Frontal cortex (tissue), 4 donors: ENCODE data around the gene CWH43. TPM values are rescaled to one million over a fixed set of nuclear protein-coding genes. Genes with fewer than 3 reads are reported as not detected.
"Not testable (repeated sequence)": the region's sequence is repeated elsewhere in the genome, so short reads cannot be mapped to it uniquely, and the experiment has no call there.

Experiments
- DNase-seq, 2 donors: peaks; one replicate each; pipeline ENCODE4 v3.0.0; 2012; ENCODE audit warnings: low spot score in 2 of 2
- FAIRE-seq: peaks from 2 replicates; lab custom pipeline; 2012; peaks lifted over from hg19 to GRCh38; lab: Jason Lieb, UNC
- total RNA-seq: library from RNA; depleted of rRNA; stranded (reverse); fragments of >200 nt; gene quantifications from one replicate; pipeline ENCODE4 v1.2.3, GENCODE V29; 2014
- donor health status: control.
- donor health status: control.
- donor health status: control.

CWH43 gene
- total RNA-seq, 1 donor from 2014 or later, result not detected

- not testable (repeated sequence) for DNase-seq, FAIRE-seq
Observed at GRCh38 chr4:49091883-49092282, 105.8 kb downstream of the CWH43 start.

- not testable (repeated sequence) for DNase-seq, FAIRE-seq
Observed at GRCh38 chr4:49092608-49093135, 106.6 kb downstream of the CWH43 start.

- FAIRE-seq, DNase-seq: not testable (repeated sequence)
Observed at GRCh38 chr4:49096215-49096614, 110.1 kb downstream of the CWH43 start.

- not testable (repeated sequence) for DNase-seq, FAIRE-seq
Observed at GRCh38 chr4:49096627-49097026, 110.6 kb downstream of the CWH43 start.

GRCh38 chr4:49097071-49097470, 111.0 kb downstream of the CWH43 start:
- DNase-seq, FAIRE-seq: not testable (repeated sequence)

GRCh38 chr4:49097505-49097904, 111.4 kb downstream of the CWH43 start:
- not testable (repeated sequence) for DNase-seq, FAIRE-seq

- not testable (repeated sequence) for FAIRE-seq, DNase-seq
Observed at GRCh38 chr4:49098034-49098759, 112.1 kb downstream of the CWH43 start.

- not testable (repeated sequence) for DNase-seq, FAIRE-seq
Observed at GRCh38 chr4:49099831-49100444, 113.9 kb downstream of the CWH43 start.

- not testable (repeated sequence) for DNase-seq, FAIRE-seq
Observed at GRCh38 chr4:49102344-49102898, 116.3 kb downstream of the CWH43 start.

- not testable (repeated sequence) for FAIRE-seq, DNase-seq
Observed at GRCh38 chr4:49103436-49104136, 117.5 kb downstream of the CWH43 start.

- not testable (repeated sequence) for FAIRE-seq, DNase-seq
Observed at GRCh38 chr4:49104231-49104930, 118.3 kb downstream of the CWH43 start.

- DNase-seq, FAIRE-seq: not testable (repeated sequence)
Observed at GRCh38 chr4:49105248-49105904, 119.3 kb downstream of the CWH43 start.

- not testable (repeated sequence) for DNase-seq, FAIRE-seq
Observed at GRCh38 chr4:49107262-49107661, 121.2 kb downstream of the CWH43 start.

- FAIRE-seq, DNase-seq: not testable (repeated sequence)
Observed at GRCh38 chr4:49108183-49108978, 122.3 kb downstream of the CWH43 start.

- not testable (repeated sequence) for FAIRE-seq, DNase-seq
Observed at GRCh38 chr4:49109567-49110166, 123.6 kb downstream of the CWH43 start.

GRCh38 chr4:49110579-49110978, 124.5 kb downstream of the CWH43 start:
- FAIRE-seq, DNase-seq: not testable (repeated sequence)
